SJSA1 (cell line): ENCODE measurements around the gene NPY. TPM values are rescaled to one million over a fixed set of nuclear protein-coding genes. Genes with fewer than 3 reads are reported as not detected.

Experiments used
- DNase-seq, 2 experiments: peaks; one replicate each; pipeline ENCODE4 v3.0.0-alpha.2; 2015 to 2020; ENCODE audit warnings: low spot score in 2 of 2, low read depth in 1 of 2
- H3K27ac ChIP-seq: fragments of 250-450 bp; sonication (Bioruptor Pico); 2 replicates; pipeline ENCODE4 v1.5.1; 2020; ENCODE audit warnings: mild to moderate bottlenecking, moderate library complexity
- H3K27me3 ChIP-seq: fragments of 250-450 bp; sonication (Bioruptor Pico); replicated peaks from 2 replicates; pipeline ENCODE4 v1.5.1; 2020; ENCODE audit warnings: mild to moderate bottlenecking, moderate library complexity
- H3K36me3 ChIP-seq: fragments of 250-450 bp; sonication (Bioruptor Pico); 2 replicates; pipeline ENCODE4 v1.5.1; 2020; ENCODE audit warnings: mild to moderate bottlenecking
- H3K4me1 ChIP-seq: fragments of 250-450 bp; sonication (Bioruptor Pico); replicated peaks from 2 replicates; pipeline ENCODE4 v1.6.1; 2021; ENCODE audit warnings: mild to moderate bottlenecking
- H3K4me3 ChIP-seq: fragments of 250-450 bp; sonication (Bioruptor Pico); 2 replicates; pipeline ENCODE4 v1.5.1; 2020; ENCODE audit warnings: mild to moderate bottlenecking
- H3K9me3 ChIP-seq: fragments of 250-450 bp; sonication (Bioruptor Pico); replicated peaks from 2 replicates; pipeline ENCODE4 v1.5.1; 2020; ENCODE audit warnings: mild to moderate bottlenecking
- total RNA-seq: library from RNA; depleted of rRNA; stranded (reverse); fragments of >200 nt; shearing (Covaris generic); gene quantifications from 2 replicates; pipeline ENCODE4 v1.2.3, GENCODE V29; 2014

NPY gene
- total RNA-seq, 1 experiment from 2014 or later, result not detected

DNA sequence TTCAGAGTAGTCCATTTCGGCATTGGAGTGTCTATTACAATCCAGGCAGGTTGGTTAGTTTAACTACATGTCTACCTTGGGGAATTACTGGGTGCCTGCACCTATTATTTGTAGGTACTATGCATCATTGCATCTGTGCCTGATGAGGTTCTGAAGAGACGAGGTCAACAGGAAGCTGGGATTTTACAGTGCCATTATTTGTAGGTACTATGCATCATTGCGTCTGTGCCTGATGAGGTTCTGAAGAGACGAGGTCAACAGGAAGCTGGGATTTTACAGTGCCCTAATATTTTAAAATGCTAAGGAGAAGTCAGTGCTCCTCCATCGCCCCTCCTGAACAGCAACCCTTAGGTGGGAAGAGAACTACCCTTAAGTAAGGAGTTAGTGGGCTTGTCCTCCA lies 41.7 kb downstream of the NPY start:
- no peak overlapping the region for H3K4me3 ChIP-seq
- H3K27ac ChIP-seq, result no peak overlapping the region
- H3K9me3 ChIP-seq, result no peaks in the 10 kb centered on the region
- DNase-seq, result no peak
- H3K4me1 ChIP-seq, result no peaks in the 10 kb centered on the region
- H3K36me3 ChIP-seq, result no peaks in the 10 kb centered on the region
- no peaks in the 10 kb centered on the region for H3K27me3 ChIP-seq

DNA sequence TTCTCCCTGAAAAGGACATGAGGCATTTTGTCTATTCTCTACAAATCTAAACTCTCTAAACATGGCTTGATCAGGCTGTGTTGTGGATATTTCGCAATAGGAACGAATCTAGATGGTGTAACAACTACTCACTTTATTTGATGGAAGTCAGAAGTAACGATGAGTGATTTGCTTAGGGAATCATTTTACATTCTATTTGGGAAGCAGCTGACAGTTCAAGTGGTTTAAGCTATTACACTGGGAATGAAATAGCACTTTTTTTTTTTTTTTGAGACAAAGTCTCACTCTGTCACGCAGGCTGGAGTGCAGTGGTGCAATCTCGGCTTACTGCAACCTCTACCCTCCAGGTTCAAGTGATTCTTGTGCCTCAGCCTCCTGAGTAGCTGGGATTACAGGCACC lies 44.1 kb downstream of the NPY start:
- no peak overlapping the region for H3K4me3 ChIP-seq
- H3K36me3 ChIP-seq, result no peaks in the 10 kb centered on the region
- no peaks in the 10 kb centered on the region for H3K27me3 ChIP-seq
- DNase-seq, result no peak
- H3K4me1 ChIP-seq, result no peaks in the 10 kb centered on the region
- H3K9me3 ChIP-seq, result no peaks in the 10 kb centered on the region
- no peak overlapping the region for H3K27ac ChIP-seq

DNA sequence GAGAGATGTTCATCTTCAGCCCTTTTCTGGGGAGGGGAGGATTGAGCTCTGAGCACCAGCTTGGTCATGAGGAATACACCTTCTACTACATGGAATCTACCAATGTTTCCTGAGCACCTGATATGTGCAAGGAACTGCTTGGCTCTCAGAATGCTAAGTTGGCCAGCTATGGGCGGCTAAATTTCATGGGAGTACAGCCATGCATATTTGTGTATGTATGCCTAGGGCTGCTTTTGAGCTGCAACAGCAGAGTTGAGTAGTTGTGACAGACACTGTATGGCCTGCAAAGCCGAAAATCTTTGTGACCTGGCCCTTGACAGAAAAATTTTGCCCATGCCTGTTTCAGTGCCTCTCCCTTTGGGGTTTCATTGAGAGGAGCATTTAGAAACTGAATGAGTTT lies 44.9 kb downstream of the NPY start:
- no peaks in the 10 kb centered on the region for H3K36me3 ChIP-seq
- H3K27ac ChIP-seq, result no peak overlapping the region
- no peak for DNase-seq
- no peaks in the 10 kb centered on the region for H3K4me1 ChIP-seq
- no peak overlapping the region for H3K4me3 ChIP-seq
- no peaks in the 10 kb centered on the region for H3K9me3 ChIP-seq
- no peaks in the 10 kb centered on the region for H3K27me3 ChIP-seq

DNA sequence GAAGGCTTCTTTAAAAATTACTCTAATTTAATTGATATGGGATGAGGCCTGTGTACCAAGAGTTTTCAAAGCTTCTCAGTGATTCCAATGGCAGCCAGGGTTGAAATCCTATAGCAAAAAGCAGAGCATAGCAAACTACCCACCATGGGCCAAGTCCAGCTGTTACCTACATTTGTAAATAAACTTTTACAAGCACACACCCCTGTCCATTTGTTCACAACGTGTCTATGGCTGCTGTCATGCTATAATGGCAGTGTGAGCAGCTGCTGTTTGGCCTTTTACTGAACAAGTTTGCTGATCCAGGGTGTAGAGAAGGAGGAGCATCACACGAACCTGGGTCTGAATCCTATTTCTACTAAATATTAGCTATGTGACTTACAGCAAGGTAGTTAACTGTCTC lies 50.0 kb downstream of the NPY start:
- Histone ChIP-seq H3K36me3 (no peaks in the 10 kb centered on the region), H3K4me1 (no peaks in the 10 kb centered on the region), H3K27ac (no peak overlapping the region), H3K27me3 (no peaks in the 10 kb centered on the region), H3K9me3 (no peaks in the 10 kb centered on the region), H3K4me3 (no peak overlapping the region)
- no peak for DNase-seq

DNA sequence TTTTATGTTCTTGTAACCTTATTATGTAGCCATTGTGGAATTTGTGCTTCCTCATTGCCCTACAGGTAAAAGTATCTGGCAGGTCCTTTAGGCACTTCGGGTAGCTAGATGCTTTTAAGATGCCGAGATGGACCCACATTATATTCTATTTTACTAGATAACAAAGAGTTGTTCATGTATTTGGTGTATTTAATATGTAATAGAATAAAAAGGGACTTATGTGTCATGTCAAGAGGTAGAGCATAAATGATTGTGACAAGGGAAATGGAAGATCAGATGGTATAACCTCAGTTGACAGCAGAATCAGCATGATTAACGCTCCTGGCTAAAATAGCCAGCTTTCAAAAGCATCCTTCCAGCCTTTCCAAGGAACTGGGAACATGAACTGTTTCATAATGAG lies 50.6 kb downstream of the NPY start:
- no peaks in the 10 kb centered on the region for H3K9me3 ChIP-seq
- no peaks in the 10 kb centered on the region for H3K36me3 ChIP-seq
- no peak overlapping the region for H3K4me3 ChIP-seq
- no peak overlapping the region for H3K27ac ChIP-seq
- H3K4me1 ChIP-seq, result no peaks in the 10 kb centered on the region
- no peaks in the 10 kb centered on the region for H3K27me3 ChIP-seq
- no peak for DNase-seq

DNA sequence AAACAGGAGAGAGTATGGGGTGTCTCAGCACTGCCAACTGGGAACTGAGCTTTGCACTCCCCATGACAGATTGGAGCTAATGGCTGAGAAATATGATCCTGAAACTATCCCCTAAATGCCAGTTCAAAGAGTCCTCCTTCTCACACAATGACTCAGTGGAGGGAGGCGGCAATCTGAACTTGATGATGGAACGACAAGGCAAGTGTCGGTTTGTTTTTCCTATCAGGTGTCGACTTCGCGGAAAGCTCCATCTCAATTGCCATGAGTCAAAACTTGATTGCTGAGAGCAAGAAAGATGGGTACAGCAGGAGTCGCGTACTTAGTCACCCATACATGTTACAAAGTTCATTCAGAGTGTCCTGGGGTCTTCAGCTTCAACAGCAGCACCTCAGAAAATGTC lies 52.5 kb downstream of the NPY start:
- Histone ChIP-seq H3K27me3 (no peaks in the 10 kb centered on the region), H3K27ac (no peak overlapping the region)

DNA sequence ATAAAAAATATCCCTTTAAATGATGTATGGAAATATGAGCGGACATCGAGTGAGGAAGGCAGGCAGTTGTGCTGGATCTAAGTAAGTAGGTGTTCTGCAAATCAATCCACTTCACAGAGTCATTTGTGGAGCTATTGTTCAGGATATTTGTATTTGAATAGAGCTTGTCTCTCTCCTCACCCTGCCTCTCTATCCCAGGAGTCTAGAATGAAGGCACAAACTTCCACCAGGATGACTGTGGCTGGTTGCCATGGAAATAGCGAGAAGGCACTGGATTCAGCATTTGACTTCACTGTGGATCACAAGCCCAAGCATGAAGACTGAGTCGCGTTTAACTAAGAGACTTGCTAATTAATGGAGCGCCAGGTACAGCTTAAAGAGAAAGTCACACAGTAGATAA lies 53.2 kb downstream of the NPY start:
- H3K27me3 ChIP-seq, result no peaks in the 10 kb centered on the region
- H3K4me1 ChIP-seq, result no peaks in the 10 kb centered on the region
- no peak overlapping the region for H3K27ac ChIP-seq
- no peak overlapping the region for H3K4me3 ChIP-seq
- H3K9me3 ChIP-seq, result no peaks in the 10 kb centered on the region
- DNase-seq, result no peak
- H3K36me3 ChIP-seq, result no peaks in the 10 kb centered on the region

More for the DNA sequence above, 52.5 kb downstream of the NPY start:
- Histone ChIP-seq H3K4me3 (no peak overlapping the region), H3K36me3 (no peaks in the 10 kb centered on the region), H3K4me1 (no peaks in the 10 kb centered on the region), H3K9me3 (no peaks in the 10 kb centered on the region)
- no peak for DNase-seq

DNA sequence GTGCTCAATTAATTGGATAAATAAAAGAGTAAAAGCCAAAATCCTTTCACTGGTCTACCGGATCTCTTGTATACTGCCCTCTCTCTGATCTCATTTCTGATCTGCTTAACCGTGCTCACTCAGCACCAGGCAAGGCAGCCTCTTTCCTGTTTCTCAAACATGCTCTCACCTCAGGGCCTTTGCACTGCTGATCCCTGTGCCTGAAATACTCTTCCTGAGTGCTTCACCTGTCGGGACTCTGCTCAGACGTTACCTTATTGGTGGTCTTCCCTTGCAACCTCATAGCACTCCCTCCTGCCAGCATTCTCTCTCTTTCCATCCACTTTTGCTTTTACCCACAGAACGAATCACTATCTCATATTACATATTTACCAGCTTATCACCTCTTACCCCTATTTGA lies 55.6 kb downstream of the NPY start:
- Histone ChIP-seq H3K4me3 (no peak overlapping the region), H3K27me3 (no peaks in the 10 kb centered on the region), H3K36me3 (no peaks in the 10 kb centered on the region), H3K9me3 (no peaks in the 10 kb centered on the region), H3K4me1 (no peaks in the 10 kb centered on the region), H3K27ac (no peak overlapping the region)
- no peak for DNase-seq

DNA sequence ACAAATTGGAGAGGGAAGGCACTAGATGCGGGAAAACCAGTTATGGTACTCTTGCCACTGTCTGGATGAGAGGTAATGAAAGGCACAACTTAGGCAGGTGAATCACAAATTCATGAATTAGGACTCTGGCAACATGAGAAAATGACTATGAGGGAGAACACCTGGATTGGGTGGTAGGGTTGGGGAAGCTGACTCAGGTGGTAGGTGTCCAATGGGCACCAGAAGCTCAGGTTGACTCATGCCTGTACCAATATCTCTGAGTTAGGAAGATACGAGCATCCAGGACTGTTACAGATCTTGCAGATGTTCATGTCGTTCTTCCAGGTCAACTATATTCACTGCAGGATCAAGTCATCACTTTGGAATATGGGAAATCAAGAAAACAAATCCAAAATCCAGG lies 56.7 kb downstream of the NPY start:
- no peaks in the 10 kb centered on the region for H3K27me3 ChIP-seq
- H3K27ac ChIP-seq, result no peak overlapping the region
- no peaks in the 10 kb centered on the region for H3K36me3 ChIP-seq
- no peak overlapping the region for H3K4me3 ChIP-seq
- no peaks in the 10 kb centered on the region for H3K9me3 ChIP-seq
- no peaks in the 10 kb centered on the region for H3K4me1 ChIP-seq
- no peak for DNase-seq
